GM12878 (cell line): ENCODE results near the gene HEXA.

Experiments
- CHD4 ChIP-seq: fragments of 200-600 bp; sonication (generic); IDR thresholded peaks from 2 replicates; pipeline ENCODE4 v1.6.1; 2016; ENCODE audit warnings: mild to moderate bottlenecking
- CTCF ChIP-seq, 3 experiments: IDR thresholded peaks in 2 of 3; conservative IDR thresholded peaks in 1 of 3; 2 replicates each; pipeline ENCODE4 v1.5.1; 2011; ENCODE audit warnings: low read depth in 3 of 3, low read length in 3 of 3, mild to moderate bottlenecking in 3 of 3, control low read depth in 2 of 3, moderate library complexity in 2 of 3, inconsistent platforms in 1 of 3, mixed read lengths in 1 of 3; ENCODE audit not compliant: control insufficient read depth in 2 of 3, insufficient read depth in 1 of 3; ENCODE audit errors: extremely low read depth in 1 of 3
- PML ChIP-seq: IDR thresholded peaks from 2 replicates; pipeline ENCODE4 v1.6.1; 2012; ENCODE audit warnings: low read length, inconsistent platforms
- POLR2AphosphoS5 ChIP-seq: IDR thresholded peaks from 2 replicates; pipeline ENCODE4 v1.6.1; 2011; ENCODE audit warnings: mild to moderate bottlenecking, low read length, inconsistent platforms

GRCh38 chr15:72323752-72324151, 52.1 kb downstream of the HEXA start:
- no peak for TF ChIP-seq CTCF (IDR thresholded peaks at IDR 0.05 in 2 of 3, conservative IDR thresholded peaks at IDR 0.05 in 1 of 3; ENCODE audit: control insufficient read depth in 2 of 3, extremely low read depth in 1 of 3, insufficient read depth in 1 of 3, low read depth in 3 of 3, low read length in 3 of 3)
- TF ChIP-seq PML, result no peak
- TF ChIP-seq CHD4, result no peak
- TF ChIP-seq POLR2AphosphoS5, result no peak
